Measurements from ENCODE around the gene ATP5F1D.

DNA sequence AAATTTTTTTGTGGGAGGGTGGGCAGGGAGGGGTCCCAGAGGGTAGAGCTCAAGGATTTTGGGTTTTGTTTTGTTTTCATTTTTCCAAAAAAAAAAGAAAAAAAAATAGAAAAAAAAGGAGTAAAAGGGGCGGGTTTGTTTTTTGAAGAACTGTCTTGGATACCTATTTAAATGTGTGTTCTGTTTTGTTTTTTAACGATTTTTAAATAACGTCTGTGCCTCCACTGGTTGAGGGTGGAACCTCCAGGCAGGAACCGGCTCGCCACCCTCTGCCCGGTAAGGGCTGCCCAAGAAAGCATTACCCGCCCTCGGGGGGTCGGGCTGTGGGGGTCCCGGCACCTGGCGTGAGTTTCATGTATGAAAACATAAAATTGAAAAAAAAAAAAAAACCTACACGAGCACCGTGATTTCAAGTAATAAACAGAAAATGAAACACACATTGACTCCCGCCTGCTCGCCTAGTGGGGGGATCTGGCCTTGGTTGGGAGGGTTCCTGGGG is 17.2 kb downstream of the ATP5F1D start:
- TF ChIP-seq ZNF749 (CRISPR knock-in tag; IDR thresholded peaks at IDR 0.05; ENCODE audit: borderline replicate concordance) (no peak), ADNP (CRISPR knock-in tag; IDR thresholded peaks at IDR 0.05) (no peak), ZNF333 (CRISPR knock-in tag; IDR thresholded peaks at IDR 0.05; ENCODE audit: borderline replicate concordance) (no peak), ZNF607 (CRISPR knock-in tag; IDR thresholded peaks at IDR 0.05; ENCODE audit: borderline replicate concordance) (no peak), AHR (CRISPR knock-in tag; IDR thresholded peaks at IDR 0.05) (no peak), ZNF777 (CRISPR knock-in tag; IDR thresholded peaks at IDR 0.05) (no peak), STAT5B (CRISPR knock-in tag; IDR thresholded peaks at IDR 0.05) (no peak), BCL6 (CRISPR knock-in tag; IDR thresholded peaks at IDR 0.05) (no peak), HNF4A (CRISPR knock-in tag; IDR thresholded peaks at IDR 0.05) (no peak), PAF1 (CRISPR knock-in tag; IDR thresholded peaks at IDR 0.05) (no peak)
- TF ChIP-seq, protein P1, sequence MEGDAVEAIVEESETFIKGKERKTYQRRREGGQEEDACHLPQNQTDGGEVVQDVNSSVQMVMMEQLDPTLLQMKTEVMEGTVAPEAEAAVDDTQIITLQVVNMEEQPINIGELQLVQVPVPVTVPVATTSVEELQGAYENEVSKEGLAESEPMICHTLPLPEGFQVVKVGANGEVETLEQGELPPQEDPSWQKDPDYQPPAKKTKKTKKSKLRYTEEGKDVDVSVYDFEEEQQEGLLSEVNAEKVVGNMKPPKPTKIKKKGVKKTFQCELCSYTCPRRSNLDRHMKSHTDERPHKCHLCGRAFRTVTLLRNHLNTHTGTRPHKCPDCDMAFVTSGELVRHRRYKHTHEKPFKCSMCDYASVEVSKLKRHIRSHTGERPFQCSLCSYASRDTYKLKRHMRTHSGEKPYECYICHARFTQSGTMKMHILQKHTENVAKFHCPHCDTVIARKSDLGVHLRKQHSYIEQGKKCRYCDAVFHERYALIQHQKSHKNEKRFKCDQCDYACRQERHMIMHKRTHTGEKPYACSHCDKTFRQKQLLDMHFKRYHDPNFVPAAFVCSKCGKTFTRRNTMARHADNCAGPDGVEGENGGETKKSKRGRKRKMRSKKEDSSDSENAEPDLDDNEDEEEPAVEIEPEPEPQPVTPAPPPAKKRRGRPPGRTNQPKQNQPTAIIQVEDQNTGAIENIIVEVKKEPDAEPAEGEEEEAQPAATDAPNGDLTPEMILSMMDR (CRISPR knock-in tag; IDR thresholded peaks at IDR 0.05), result no peak
- TF ChIP-seq, protein P2, sequence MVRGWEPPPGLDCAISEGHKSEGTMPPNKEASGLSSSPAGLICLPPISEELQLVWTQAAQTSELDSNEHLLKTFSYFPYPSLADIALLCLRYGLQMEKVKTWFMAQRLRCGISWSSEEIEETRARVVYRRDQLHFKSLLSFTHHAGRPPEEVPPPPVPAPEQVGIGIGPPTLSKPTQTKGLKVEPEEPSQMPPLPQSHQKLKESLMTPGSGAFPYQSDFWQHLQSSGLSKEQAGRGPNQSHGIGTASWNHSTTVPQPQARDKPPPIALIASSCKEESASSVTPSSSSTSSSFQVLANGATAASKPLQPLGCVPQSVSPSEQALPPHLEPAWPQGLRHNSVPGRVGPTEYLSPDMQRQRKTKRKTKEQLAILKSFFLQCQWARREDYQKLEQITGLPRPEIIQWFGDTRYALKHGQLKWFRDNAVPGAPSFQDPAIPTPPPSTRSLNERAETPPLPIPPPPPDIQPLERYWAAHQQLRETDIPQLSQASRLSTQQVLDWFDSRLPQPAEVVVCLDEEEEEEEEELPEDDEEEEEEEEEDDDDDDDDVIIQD (CRISPR knock-in tag; IDR thresholded peaks at IDR 0.05; ENCODE audit: low read depth), result no peak
- TF ChIP-seq, protein P3, sequence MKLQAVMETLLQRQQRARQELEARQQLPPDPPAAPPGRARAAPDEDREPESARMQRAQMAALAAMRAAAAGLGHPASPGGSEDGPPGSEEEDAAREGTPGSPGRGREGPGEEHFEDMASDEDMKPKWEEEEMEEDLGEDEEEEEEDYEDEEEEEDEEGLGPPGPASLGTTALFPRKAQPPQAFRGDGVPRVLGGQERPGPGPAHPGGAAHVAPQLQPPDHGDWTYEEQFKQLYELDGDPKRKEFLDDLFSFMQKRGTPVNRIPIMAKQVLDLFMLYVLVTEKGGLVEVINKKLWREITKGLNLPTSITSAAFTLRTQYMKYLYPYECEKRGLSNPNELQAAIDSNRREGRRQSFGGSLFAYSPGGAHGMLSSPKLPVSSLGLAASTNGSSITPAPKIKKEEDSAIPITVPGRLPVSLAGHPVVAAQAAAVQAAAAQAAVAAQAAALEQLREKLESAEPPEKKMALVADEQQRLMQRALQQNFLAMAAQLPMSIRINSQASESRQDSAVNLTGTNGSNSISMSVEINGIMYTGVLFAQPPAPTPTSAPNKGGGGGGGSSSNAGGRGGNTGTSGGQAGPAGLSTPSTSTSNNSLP (IDR thresholded peaks at IDR 0.05; ENCODE audit: low read depth, low read length), result no peak
- TF ChIP-seq, protein P4, sequence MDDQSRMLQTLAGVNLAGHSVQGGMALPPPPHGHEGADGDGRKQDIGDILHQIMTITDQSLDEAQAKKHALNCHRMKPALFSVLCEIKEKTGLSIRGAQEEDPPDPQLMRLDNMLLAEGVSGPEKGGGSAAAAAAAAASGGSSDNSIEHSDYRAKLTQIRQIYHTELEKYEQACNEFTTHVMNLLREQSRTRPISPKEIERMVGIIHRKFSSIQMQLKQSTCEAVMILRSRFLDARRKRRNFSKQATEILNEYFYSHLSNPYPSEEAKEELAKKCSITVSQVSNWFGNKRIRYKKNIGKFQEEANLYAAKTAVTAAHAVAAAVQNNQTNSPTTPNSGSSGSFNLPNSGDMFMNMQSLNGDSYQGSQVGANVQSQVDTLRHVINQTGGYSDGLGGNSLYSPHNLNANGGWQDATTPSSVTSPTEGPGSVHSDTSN (CRISPR knock-in tag; IDR thresholded peaks at IDR 0.05; ENCODE audit: borderline replicate concordance), result no peak

Data from HepG2 (cell line).